Neuronal stem cell (in vitro differentiated cells): ENCODE data around the gene KRT80.

ENCODE experiments used
- DNase-seq: peaks from one replicate; pipeline ENCODE4 v3.0.0-alpha.2; 2013; ENCODE audit warnings: low spot score
- H2AFZ ChIP-seq: one replicate; pipeline ENCODE4 v1.6.1; 2013; ENCODE audit warnings: mild to moderate bottlenecking, low read length, inconsistent platforms
- H2AK5ac ChIP-seq: 2 replicates; pipeline ENCODE4 v1.6.1; 2013; ENCODE audit warnings: low read depth, mild to moderate bottlenecking, inconsistent platforms, low read length, moderate library complexity, mixed read lengths
- H2BK120ac ChIP-seq: 2 replicates; pipeline ENCODE4 v1.6.1; 2013; ENCODE audit warnings: low read depth, mild to moderate bottlenecking, inconsistent platforms, low read length, moderate library complexity, mixed read lengths
- H2BK12ac ChIP-seq: one replicate; pipeline ENCODE4 v1.6.1; 2013; ENCODE audit warnings: low read length, inconsistent platforms
- H2BK15ac ChIP-seq: 2 replicates; pipeline ENCODE4 v1.6.1; 2013; ENCODE audit warnings: mild to moderate bottlenecking, low read length, inconsistent platforms, mixed read lengths
- H2BK5ac ChIP-seq: one replicate; pipeline ENCODE4 v1.6.1; 2013; ENCODE audit warnings: inconsistent platforms, mild to moderate bottlenecking, low read length, moderate library complexity
- H3K14ac ChIP-seq: one replicate; pipeline ENCODE4 v1.6.1; 2013; ENCODE audit warnings: low read length, inconsistent platforms
- H3K18ac ChIP-seq: 2 replicates; pipeline ENCODE4 v1.6.1; 2013; ENCODE audit warnings: low read length, inconsistent platforms
- H3K23ac ChIP-seq: 2 replicates; pipeline ENCODE4 v1.6.1; 2013; ENCODE audit warnings: low read depth, mild to moderate bottlenecking, mixed read lengths, low read length, inconsistent platforms; ENCODE audit not compliant: poor library complexity
- H3K27ac ChIP-seq: replicated peaks from 3 replicates; pipeline ENCODE4 v1.5.1; 2013; ENCODE audit warnings: low read length, inconsistent platforms
- H3K27me3 ChIP-seq, 3 experiments: 2 replicates each; pipeline ENCODE4 v1.6.1; 2013; ENCODE audit warnings: low read length in 3 of 3, mild to moderate bottlenecking in 2 of 3, inconsistent platforms in 1 of 3, low read depth in 1 of 3, mixed read lengths in 1 of 3, moderate library complexity in 1 of 3; ENCODE audit not compliant: control insufficient read depth in 3 of 3, insufficient read depth in 3 of 3
- H3K36me3 ChIP-seq, 2 donors: replicated peaks in 1 of 2; 2 replicates each; pipeline ENCODE4 v1.6.1; 2013; ENCODE audit warnings: low read length in 2 of 2; ENCODE audit not compliant: control insufficient read depth in 2 of 2, insufficient read depth in 2 of 2
- H3K4ac ChIP-seq: 2 replicates; pipeline ENCODE4 v1.6.1; 2013; ENCODE audit warnings: inconsistent platforms, mild to moderate bottlenecking, low read length, moderate library complexity
- H3K4me1 ChIP-seq, 2 donors: 1 replicate in 1 of 2; 2 replicates in 1 of 2; pipeline ENCODE4 v1.6.1; 2013; ENCODE audit warnings: low read length in 2 of 2, low read depth in 1 of 2; ENCODE audit not compliant: control insufficient read depth in 2 of 2, insufficient read depth in 1 of 2
- H3K4me2 ChIP-seq: one replicate; pipeline ENCODE4 v1.6.1; 2013; ENCODE audit warnings: mild to moderate bottlenecking, low read length, inconsistent platforms; ENCODE audit not compliant: insufficient read depth, poor library complexity, severe bottlenecking
- H3K4me3 ChIP-seq, 2 donors: 2 replicates each; pipeline ENCODE4 v1.5.1; 2013; ENCODE audit warnings: low read length in 2 of 2, mild to moderate bottlenecking in 2 of 2, inconsistent platforms in 1 of 2, moderate library complexity in 1 of 2
- H3K79me1 ChIP-seq: one replicate; pipeline ENCODE4 v1.6.1; 2013; ENCODE audit warnings: low read depth, mild to moderate bottlenecking, inconsistent platforms, low read length, moderate library complexity
- H3K9ac ChIP-seq: one replicate; pipeline ENCODE4 v1.6.1; 2013; ENCODE audit warnings: mild to moderate bottlenecking, low read depth, low read length, inconsistent platforms; ENCODE audit not compliant: poor library complexity
- H3K9me3 ChIP-seq, 2 donors: replicated peaks in 1 of 2; 2 replicates each; pipeline versions ENCODE3 to v1.6.1; 2013; ENCODE audit warnings: low read length in 2 of 2, mild to moderate bottlenecking in 2 of 2, inconsistent platforms in 1 of 2, low read depth in 1 of 2, mixed read lengths in 1 of 2, moderate library complexity in 1 of 2; ENCODE audit not compliant: control insufficient read depth in 2 of 2, insufficient read depth in 1 of 2
- H4K8ac ChIP-seq: one replicate; pipeline ENCODE4 v1.6.1; 2013; ENCODE audit warnings: low read depth, mild to moderate bottlenecking, inconsistent platforms, low read length, moderate library complexity
- H4K91ac ChIP-seq: one replicate; pipeline ENCODE4 v1.6.1; 2013; ENCODE audit warnings: low read length, low read depth, mild to moderate bottlenecking, inconsistent platforms; ENCODE audit not compliant: poor library complexity
- WGBS, 2 donors: extraction: QIAGEN DNeasy Blood & Tissue Kit; methylation state at CpG; one replicate each; pipeline ENCODE4 v1.1.7; 2013; ENCODE audit warnings: missing lambda C conversion rate in 2 of 2, mixed read lengths in 1 of 2; ENCODE audit not compliant: insufficient read length in 2 of 2, insufficient replicate concordance in 1 of 2; ENCODE audit errors: extremely low coverage in 2 of 2; 5-methylcytosine and 5-hydroxymethylcytosine counted together

Gene KRT80

DNA sequence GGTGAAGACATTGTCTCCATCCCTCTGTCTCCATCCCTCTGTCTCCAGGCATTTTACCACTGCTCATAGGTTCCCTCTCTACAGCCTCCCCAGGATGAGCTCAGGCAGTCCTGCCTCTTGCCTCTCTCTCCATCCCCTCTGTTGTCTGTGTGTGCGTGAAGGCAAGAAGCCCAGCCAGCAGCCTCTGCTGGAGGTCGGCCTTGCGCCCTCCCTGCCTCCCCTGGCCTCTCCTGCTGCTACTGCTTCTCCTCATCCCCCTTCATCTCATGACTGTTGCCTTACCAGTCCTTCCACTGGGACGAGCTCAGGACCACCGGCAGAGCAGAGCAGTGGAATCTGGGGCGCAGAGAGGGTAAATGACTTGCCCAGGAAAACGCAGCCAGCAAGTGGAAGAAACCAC, 3.2 kb downstream of the KRT80 start:
- DNase-seq: no peak
- no peaks in the 10 kb centered on the region for H3K9me3 ChIP-seq
- peaks cover 0 to 5% of the 10 kb centered on the region in 2 donors for H3K4me1 ChIP-seq
- peak overlapping the region; percentile 84 for H2BK15ac ChIP-seq
- no peak overlapping the region for H4K8ac ChIP-seq
- peak overlapping the region; percentile 71 for H2AK5ac ChIP-seq
- H3K9ac ChIP-seq: peak overlapping the region; percentile 60
- no peak overlapping the region for H2AFZ ChIP-seq
- H4K91ac ChIP-seq: peak overlapping the region; percentile 11
- peak overlapping the region; percentile 90 for H3K4ac ChIP-seq
- H2BK120ac ChIP-seq: no peak overlapping the region
- no peak overlapping the region for H3K4me3 ChIP-seq
- no peak overlapping the region for H3K23ac ChIP-seq
- no peak overlapping the region for H3K27ac ChIP-seq
- peaks cover 0 to 7% (median 0%) of the 10 kb centered on the region in 3 experiments for H3K27me3 ChIP-seq
- H2BK12ac ChIP-seq: no peak overlapping the region
- H3K4me2 ChIP-seq: no peak overlapping the region
- H2BK5ac ChIP-seq: no peak overlapping the region
- no CpG with 5 or more reads among the region's 7 CpGs for WGBS, 2 donors
- H3K14ac ChIP-seq: no peak overlapping the region
- no peaks in the 10 kb centered on the region for H3K36me3 ChIP-seq
- no peaks in the 10 kb centered on the region for H3K79me1 ChIP-seq
- no peak overlapping the region for H3K18ac ChIP-seq

DNA sequence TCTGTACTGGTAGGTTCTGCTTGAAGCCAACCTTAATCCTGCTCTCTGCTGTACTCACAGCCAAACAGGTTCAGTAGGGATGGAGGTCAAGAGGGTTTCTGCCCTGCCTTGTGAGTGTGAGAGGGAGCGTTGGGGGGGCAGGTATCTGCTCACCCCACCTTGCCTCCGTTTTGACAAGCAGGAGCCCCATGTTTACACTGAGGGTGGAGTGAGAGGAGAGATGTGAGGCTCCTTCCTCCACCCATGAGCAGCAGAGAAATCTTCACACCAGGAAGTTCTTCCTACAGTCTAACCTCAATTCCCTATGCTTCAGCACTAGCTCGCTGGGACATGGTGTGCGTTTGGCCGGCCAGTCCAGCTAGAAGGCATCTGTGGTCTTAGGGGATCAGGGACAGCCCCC, 4.2 kb downstream of the KRT80 start:
- Histone ChIP-seq H3K14ac (peak overlapping the region; percentile 26), H2BK12ac (no peak overlapping the region), H3K27ac (no peak overlapping the region), H2AK5ac (peak overlapping the region; percentile 68), H2AFZ (no peak overlapping the region), H3K9me3 (no peaks in the 10 kb centered on the region), H3K4me1 (peaks cover 0 to 11% of the 10 kb centered on the region in 2 donors), H3K27me3 (peaks cover 0 to 15% (median 0%) of the 10 kb centered on the region in 3 experiments), H3K9ac (no peak overlapping the region), H4K8ac (no peak overlapping the region), H2BK15ac (peak overlapping the region; percentile 35), H3K4ac (no peak overlapping the region), H3K79me1 (no peaks in the 10 kb centered on the region), H4K91ac (no peak overlapping the region), H3K4me3 (no peak overlapping the region), H3K23ac (no peak overlapping the region), H3K36me3 (no peaks in the 10 kb centered on the region), H2BK120ac (no peak overlapping the region), H2BK5ac (no peak overlapping the region), H3K4me2 (no peak overlapping the region), H3K18ac (no peak overlapping the region)
- WGBS, 2 donors: no CpG with 5 or more reads among the region's 5 CpGs
- no peak for DNase-seq

DNA sequence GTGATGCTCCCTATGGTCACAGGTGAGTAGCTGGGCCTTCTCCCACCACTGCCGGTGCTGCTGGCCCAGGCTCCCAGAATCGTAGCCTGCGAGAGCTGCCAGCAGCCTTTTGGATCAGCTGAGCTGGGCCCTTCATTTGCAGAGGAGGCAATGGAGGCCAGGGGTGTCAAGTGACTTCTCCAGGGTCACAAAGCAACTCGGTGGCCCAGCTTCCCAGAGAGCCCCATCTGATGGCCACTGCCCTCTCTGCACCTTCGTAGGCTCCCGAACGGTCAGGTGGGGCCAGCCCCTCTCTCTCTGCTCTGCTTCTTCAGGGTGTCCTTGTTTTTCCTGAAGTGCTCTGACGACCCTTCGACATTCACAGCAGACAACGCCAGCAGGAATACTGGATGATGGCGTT, 4.6 kb downstream of the KRT80 start:
- no peak overlapping the region for H3K27ac ChIP-seq
- H3K4me1 ChIP-seq: peaks cover 0 to 12% of the 10 kb centered on the region in 2 donors
- no peak overlapping the region for H2AFZ ChIP-seq
- peaks cover 0 to 19% (median 0%) of the 10 kb centered on the region in 3 experiments for H3K27me3 ChIP-seq
- no peak overlapping the region for H3K4me3 ChIP-seq
- H3K36me3 ChIP-seq: no peaks in the 10 kb centered on the region
- peak overlapping the region; percentile 25 for H2BK5ac ChIP-seq
- no peaks in the 10 kb centered on the region for H3K79me1 ChIP-seq
- H2AK5ac ChIP-seq: peak overlapping the region; percentile 68
- peak overlapping the region; percentile 6 for H3K14ac ChIP-seq
- no peaks in the 10 kb centered on the region for H3K9me3 ChIP-seq
- H4K8ac ChIP-seq: no peak overlapping the region
- no peak overlapping the region for H3K4ac ChIP-seq
- H2BK12ac ChIP-seq: no peak overlapping the region
- no peak overlapping the region for H3K23ac ChIP-seq
- peak overlapping the region; percentile 0 for H3K18ac ChIP-seq
- no peak overlapping the region for H3K4me2 ChIP-seq
- no peak for DNase-seq
- H2BK15ac ChIP-seq: peak overlapping the region; percentile 35
- no peak overlapping the region for H4K91ac ChIP-seq
- no peak overlapping the region for H3K9ac ChIP-seq
- no CpG with 5 or more reads among the region's 11 CpGs for WGBS, 2 donors
- H2BK120ac ChIP-seq: no peak overlapping the region

DNA sequence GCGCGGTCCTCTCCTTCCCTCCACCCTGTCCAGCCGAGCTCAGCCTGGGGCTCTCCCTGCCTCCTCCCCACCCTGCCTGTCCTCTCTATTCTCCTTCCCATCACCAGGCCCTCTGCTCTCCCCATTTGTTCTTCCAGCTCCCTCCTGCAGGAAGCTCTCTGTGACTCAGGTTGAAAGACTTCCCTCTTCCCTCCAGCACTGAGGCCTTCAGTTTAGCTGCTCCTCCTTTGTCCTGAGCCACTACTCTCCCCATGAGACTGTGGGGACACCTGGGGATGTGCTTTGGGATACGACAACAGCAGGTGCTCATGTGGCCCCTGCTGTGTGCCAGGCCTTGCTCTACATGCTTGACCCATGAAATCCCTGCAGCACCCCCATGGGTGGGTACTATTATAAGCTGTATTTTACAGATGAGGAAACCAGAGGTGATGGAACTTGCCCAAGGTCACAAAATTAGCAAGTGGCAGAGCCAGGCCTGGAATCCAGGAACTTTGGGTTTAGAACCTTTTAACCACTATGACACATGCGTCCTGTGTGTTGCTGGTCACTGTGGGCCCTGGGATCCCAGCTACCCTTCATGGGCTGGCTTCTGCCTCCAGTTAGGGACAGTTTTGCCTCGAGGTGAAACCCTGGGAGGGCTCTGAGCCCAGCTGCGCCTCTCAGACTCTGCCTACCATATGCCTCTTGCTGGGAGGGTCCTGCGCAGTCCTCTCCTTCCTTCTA, 5.5 kb downstream of the KRT80 start:
- no peak overlapping the region for H3K27ac ChIP-seq
- H2AK5ac ChIP-seq: peak overlapping the region; percentile 68
- WGBS, 2 donors: no CpG with 5 or more reads among the region's 8 CpGs
- H3K36me3 ChIP-seq: no peaks in the 10 kb centered on the region
- H2AFZ ChIP-seq: no peak overlapping the region
- H3K4me3 ChIP-seq: no peak overlapping the region
- H3K4ac ChIP-seq: no peak overlapping the region
- H4K8ac ChIP-seq: peak overlapping the region; percentile 19
- H3K14ac ChIP-seq: no peak overlapping the region
- peaks cover 3 to 20% of the 10 kb centered on the region in 2 donors for H3K4me1 ChIP-seq
- peak overlapping the region; percentile 52 for H2BK120ac ChIP-seq
- no peak overlapping the region for H2BK12ac ChIP-seq
- no peaks in the 10 kb centered on the region for H3K9me3 ChIP-seq
- H3K18ac ChIP-seq: peak overlapping the region; percentile 32
- no peak overlapping the region for H3K23ac ChIP-seq
- H3K27me3 ChIP-seq: peaks cover 0 to 25% (median 0%) of the 10 kb centered on the region in 3 experiments
- H2BK15ac ChIP-seq: no peak overlapping the region
- no peak overlapping the region for H3K4me2 ChIP-seq
- no peak for DNase-seq
- peak overlapping the region; percentile 34 for H3K9ac ChIP-seq
- H2BK5ac ChIP-seq: peak overlapping the region; percentile 25
- H3K79me1 ChIP-seq: no peaks in the 10 kb centered on the region
- H4K91ac ChIP-seq: no peak overlapping the region
